ENCODE results near the gene GNA14. TPM values are rescaled to one million over a fixed set of nuclear protein-coding genes. Genes with fewer than 3 reads are reported as not detected.
"Not testable (repeated sequence)": the region's sequence is repeated elsewhere in the genome, so short reads cannot be mapped to it uniquely, and the experiment has no call there.

Gene GNA14
- total and polyA plus RNA-seq, 2 donors = 8.8 to 17.6 TPM

DNA sequence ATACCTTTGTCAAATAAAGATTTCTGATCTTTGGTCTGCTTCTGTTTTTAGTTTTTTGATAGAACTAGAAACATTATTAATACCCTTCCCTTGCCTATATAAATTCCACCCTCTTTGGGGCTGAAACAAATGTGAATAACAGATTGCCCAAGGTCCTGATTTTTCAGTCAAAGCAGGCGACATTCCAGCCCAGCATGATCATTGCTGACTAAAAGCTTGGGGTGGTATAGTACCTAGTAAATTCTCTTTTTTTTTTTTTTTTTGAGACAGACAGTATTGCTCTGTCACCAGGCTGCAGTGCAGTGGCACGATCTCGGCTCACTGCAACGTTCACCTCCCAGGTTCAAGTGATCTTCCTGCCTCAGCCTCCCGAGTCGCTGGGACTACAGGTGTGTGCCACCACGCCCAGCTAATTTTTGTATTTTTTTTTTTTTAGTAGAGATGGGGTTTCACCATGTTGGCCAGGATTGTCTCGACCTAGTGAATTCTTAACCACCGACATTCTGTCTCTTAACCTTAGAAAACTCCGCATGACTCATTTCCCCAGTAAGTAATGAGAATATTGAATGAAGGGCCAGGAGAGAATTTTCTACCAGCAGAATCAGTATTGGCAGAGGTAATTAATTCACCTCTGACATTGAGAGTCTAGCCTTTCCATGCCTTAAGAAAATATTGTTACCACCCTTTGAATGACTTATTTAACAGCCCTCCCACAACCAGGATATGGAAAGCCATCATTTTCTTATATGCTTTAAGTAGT is 226.4 kb downstream of the GNA14 start:
- no peak overlapping the region for H3K27ac ChIP-seq (ENCODE audit: low read depth)
- no peaks in the 10 kb centered on the region for H3K4me1 ChIP-seq (ENCODE audit: insufficient read depth)
- H3K36me3 ChIP-seq (ENCODE audit: insufficient read depth) = no peaks in the 10 kb centered on the region
- H3K4me3 ChIP-seq (ENCODE audit: low read depth, low read length) = no peak overlapping the region
- WGBS = 94% methylated on average over 10 of the region's 10 CpGs
- DNase-seq (ENCODE audit: extremely low spot score) = no peak

DNA sequence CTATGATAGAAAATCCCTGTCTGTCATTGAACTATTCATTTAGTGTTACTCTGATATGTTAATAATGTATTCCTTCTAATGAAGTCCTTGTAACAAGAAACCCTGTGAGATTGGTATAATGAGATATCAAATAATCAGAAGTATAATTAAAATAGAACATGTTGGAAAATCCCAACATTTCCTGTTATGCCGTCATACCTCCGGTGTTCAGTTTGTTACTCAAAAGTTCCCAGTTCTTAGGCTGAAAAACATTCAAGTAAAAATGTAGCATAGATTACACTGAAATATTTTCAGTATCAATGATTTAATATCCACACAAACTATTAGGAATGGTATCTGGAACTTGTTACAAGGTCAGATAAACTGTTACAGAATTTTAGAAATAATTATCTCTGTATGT is 227.5 kb downstream of the GNA14 start:
- Histone ChIP-seq H3K4me3 (ENCODE audit: low read depth, low read length) (no peak overlapping the region), H3K27ac (ENCODE audit: low read depth) (no peak overlapping the region), H3K36me3 (ENCODE audit: insufficient read depth) (no peaks in the 10 kb centered on the region), H3K4me1 (ENCODE audit: insufficient read depth) (no peaks in the 10 kb centered on the region)
- DNase-seq (ENCODE audit: extremely low spot score) = no peak
- WGBS = 58% methylated on average over 2 of the region's 2 CpGs

DNA sequence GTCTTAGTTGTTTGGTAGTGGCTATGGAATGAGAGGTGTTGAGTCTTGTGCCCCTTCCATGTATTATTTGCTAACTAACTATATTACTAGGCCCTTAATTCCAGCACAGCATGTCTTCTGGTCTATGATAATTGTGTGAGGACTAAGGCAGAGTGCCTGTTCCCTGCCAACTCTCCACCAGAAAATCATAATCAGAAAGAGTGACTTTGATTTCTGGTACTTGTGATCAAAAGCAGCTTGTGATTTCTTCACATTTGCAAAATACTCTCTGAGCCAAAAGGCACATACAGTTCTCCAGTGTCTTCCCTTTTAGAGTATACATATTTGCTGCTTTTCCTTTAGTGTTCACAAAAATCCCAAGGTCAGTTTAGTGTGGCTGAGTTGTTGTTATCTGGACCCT is 229.9 kb downstream of the GNA14 start:
- Histone ChIP-seq H3K36me3 (ENCODE audit: insufficient read depth) (peaks cover 1% of the 10 kb centered on the region), H3K27ac (ENCODE audit: low read depth) (no peak overlapping the region), H3K4me3 (ENCODE audit: low read depth, low read length) (no peak overlapping the region), H3K4me1 (ENCODE audit: insufficient read depth) (no peaks in the 10 kb centered on the region)
- no peak for DNase-seq (ENCODE audit: extremely low spot score)

DNA sequence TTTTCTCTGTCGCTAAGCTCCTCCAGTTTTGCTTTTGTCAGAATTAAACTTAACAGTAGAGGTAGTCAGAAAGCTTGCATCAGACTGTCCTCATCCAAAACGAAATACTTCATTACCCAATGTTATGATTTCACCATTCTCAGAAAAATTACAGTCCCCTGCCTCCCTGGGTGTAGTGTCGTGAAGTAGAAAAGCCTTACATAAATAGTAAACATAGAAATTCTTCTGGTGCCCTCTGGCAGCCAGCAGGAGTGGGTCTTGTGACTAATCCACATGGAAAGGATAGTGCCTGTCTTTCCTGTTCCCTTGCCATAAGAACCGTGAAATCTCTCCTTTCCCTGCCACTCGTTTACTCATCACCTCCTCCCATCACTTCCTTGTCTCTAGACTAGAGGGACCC is 230.6 kb downstream of the GNA14 start:
- Histone ChIP-seq H3K4me3 (ENCODE audit: low read depth, low read length) (no peak overlapping the region), H3K27ac (ENCODE audit: low read depth) (no peak overlapping the region), H3K4me1 (ENCODE audit: insufficient read depth) (no peaks in the 10 kb centered on the region), H3K36me3 (ENCODE audit: insufficient read depth) (peaks cover 1% of the 10 kb centered on the region)
- no peak for DNase-seq (ENCODE audit: extremely low spot score)
- WGBS = 47% methylated on average over 5 of the region's 5 CpGs

DNA sequence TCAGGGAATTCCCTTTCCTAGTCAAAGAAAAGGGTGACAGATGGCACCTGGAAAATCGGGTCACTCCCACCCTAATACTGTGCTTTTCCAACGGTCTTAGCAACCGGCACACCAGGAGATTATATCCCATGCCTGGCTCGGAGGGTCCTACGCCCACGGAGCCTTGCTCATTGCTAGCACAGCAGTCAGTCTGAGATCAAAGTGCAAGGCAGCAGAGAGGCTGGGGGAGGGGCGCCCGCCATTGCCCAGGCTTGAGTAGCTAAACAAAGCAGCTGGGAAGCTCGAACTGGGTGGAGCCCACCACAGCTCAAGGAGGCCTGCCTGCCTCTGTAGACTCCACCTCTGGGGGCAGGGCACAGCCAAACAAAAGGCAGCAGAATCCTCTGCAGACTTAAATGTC is 239.6 kb downstream of the GNA14 start:
- not testable (repeated sequence) for H3K36me3 ChIP-seq (ENCODE audit: insufficient read depth); H3K27ac ChIP-seq (ENCODE audit: low read depth); DNase-seq (ENCODE audit: extremely low spot score); H3K4me1 ChIP-seq (ENCODE audit: insufficient read depth); H3K4me3 ChIP-seq (ENCODE audit: low read depth, low read length)
- WGBS = 92% methylated on average over 9 of the region's 9 CpGs

DNA sequence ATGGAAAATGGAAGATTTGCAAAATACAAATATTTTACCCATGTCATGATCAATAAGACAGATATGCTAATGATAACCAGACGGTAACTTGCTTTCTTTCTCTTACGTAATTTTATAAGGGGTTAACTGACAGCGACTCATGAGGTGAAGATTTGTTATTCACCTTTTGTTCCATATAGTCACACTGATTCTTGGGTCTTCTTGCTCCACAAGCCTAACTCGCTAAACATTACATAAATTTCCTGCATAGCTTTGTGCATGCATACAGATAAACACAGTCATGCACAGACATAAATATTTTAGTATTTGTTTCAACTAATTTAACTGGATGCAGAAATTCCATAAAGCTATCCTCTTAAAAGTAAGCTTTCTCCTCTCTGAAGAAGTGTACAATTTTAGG is 244.9 kb downstream of the GNA14 start:
- 64% methylated on average over 4 of the region's 4 CpGs for WGBS
- Histone ChIP-seq H3K36me3 (ENCODE audit: insufficient read depth) (no peaks in the 10 kb centered on the region), H3K4me3 (ENCODE audit: low read depth, low read length) (no peak overlapping the region), H3K27ac (ENCODE audit: low read depth) (no peak overlapping the region), H3K4me1 (ENCODE audit: insufficient read depth) (no peaks in the 10 kb centered on the region)
- no peak for DNase-seq (ENCODE audit: extremely low spot score)

DNA sequence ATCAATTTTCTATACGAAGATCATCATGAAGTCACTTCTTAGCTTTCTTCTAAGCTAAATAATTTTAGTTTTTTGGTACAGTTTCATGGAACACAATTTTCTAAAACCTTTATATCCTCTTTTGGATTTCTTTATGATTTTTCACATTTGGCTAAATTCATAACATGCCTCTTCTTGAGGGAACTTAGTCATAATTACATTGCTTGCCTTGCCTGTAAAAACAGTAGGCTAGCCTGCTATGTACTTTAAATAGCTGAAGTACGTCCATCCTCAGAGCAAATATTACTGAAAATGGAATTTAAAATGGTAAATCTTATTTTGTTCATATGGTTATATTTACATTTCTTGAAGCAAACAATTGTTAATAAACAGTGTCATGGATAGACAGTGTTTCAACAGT is 245.8 kb downstream of the GNA14 start:
- 72% methylated on average over 2 of the region's 2 CpGs for WGBS
- no peaks in the 10 kb centered on the region for H3K36me3 ChIP-seq (ENCODE audit: insufficient read depth)

DNA sequence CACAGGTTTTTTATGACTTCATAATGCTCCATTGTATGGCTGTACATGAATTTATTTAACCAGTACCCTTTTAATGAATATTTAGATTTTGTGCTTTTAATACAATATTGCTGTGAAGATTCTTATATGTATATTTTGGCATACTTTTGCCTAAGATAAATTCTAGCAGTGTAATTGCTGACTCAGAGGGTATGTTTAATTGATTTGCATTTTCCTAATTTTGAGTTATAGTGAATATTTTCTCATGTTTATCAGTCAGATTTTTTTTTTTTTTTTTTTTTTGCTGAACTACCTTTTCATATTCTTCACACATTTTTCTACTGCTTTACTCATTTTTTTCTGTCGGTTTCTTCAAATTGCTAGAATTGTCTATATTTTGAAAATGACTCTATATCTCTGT is 248.2 kb downstream of the GNA14 start:
- H3K27ac ChIP-seq (ENCODE audit: low read depth) = no peak overlapping the region
- H3K4me3 ChIP-seq (ENCODE audit: low read depth, low read length) = no peak overlapping the region
- 99% methylated on average over 1 of the region's 1 CpG for WGBS
- DNase-seq (ENCODE audit: extremely low spot score) = no peak
- no peaks in the 10 kb centered on the region for H3K4me1 ChIP-seq (ENCODE audit: insufficient read depth)
- no peaks in the 10 kb centered on the region for H3K36me3 ChIP-seq (ENCODE audit: insufficient read depth)

More for the DNA sequence above, 245.8 kb downstream of the GNA14 start:
- Histone ChIP-seq H3K4me3 (ENCODE audit: low read depth, low read length) (no peak overlapping the region), H3K4me1 (ENCODE audit: insufficient read depth) (no peaks in the 10 kb centered on the region), H3K27ac (ENCODE audit: low read depth) (no peak overlapping the region)
- DNase-seq (ENCODE audit: extremely low spot score) = no peak

DNA sequence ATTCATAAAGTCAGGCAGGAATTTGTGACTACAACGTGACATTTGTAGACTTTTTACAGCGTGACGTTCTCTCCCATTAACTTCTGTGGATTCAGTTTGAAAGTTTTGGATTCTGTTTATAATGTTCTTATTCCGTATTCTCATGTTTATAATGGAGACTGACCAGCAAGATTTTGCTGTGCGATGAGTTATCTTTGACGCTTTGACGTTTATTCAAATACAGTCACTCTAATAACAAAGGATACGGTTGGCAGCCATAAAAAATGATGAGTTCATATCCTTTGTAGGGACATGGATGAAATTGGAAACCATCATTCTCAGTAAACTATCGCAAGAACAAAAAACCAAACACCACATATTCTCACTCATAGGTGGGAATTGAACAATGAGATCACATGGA is 249.5 kb downstream of the GNA14 start:
- WGBS = 53% methylated on average over 9 of the region's 9 CpGs
- not testable (repeated sequence) for H3K4me1 ChIP-seq (ENCODE audit: insufficient read depth); DNase-seq (ENCODE audit: extremely low spot score); H3K36me3 ChIP-seq (ENCODE audit: insufficient read depth); H3K4me3 ChIP-seq (ENCODE audit: low read depth, low read length); H3K27ac ChIP-seq (ENCODE audit: low read depth)

DNA sequence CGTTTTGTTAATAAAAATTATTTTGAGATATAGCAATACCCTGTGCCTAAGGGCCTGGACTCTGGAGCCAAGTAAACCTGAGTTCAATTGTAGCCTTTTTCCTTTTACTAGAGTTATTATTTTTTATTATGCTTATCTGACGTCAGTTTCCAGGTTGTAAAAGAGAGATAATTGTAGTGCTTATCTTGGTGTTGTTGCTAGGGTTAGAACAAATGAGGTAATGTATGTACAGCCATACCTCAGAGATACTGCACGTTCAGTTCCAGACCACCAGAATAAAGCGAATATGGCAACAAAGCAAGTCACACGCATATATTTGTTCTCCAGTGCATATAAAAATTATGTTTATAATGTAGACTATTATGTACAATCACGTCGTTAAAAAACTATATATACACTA is 255.8 kb downstream of the GNA14 start:
- no peak overlapping the region for H3K4me3 ChIP-seq (ENCODE audit: low read depth, low read length)
- no peak for DNase-seq (ENCODE audit: extremely low spot score)
- no peak overlapping the region for H3K27ac ChIP-seq (ENCODE audit: low read depth)
- no peaks in the 10 kb centered on the region for H3K4me1 ChIP-seq (ENCODE audit: insufficient read depth)
- H3K36me3 ChIP-seq (ENCODE audit: insufficient read depth) = no peaks in the 10 kb centered on the region
- 74% methylated on average over 7 of the region's 7 CpGs for WGBS

DNA sequence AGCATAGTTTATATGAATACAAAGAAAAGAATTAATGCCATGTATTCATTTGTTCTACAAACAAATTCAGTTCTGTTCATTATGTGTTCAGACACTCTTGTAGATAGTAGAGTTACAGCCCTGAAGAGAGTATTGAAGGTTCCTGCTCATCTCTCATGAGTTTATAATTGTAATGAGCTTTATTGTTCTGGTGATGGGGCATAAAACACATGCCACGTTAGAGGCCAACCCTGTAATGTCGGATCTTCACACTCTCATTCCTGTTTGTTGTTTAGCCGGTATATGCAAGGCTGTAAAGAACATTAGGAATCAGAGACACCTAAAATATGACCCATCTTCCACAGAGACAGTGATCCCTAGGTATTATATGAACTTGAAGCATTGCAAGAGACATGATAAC is 256.3 kb downstream of the GNA14 start:
- Histone ChIP-seq H3K4me3 (ENCODE audit: low read depth, low read length) (no peak overlapping the region), H3K36me3 (ENCODE audit: insufficient read depth) (no peaks in the 10 kb centered on the region), H3K27ac (ENCODE audit: low read depth) (no peak overlapping the region), H3K4me1 (ENCODE audit: insufficient read depth) (no peaks in the 10 kb centered on the region)
- no peak for DNase-seq (ENCODE audit: extremely low spot score)
- 88% methylated on average over 3 of the region's 3 CpGs for WGBS

DNA sequence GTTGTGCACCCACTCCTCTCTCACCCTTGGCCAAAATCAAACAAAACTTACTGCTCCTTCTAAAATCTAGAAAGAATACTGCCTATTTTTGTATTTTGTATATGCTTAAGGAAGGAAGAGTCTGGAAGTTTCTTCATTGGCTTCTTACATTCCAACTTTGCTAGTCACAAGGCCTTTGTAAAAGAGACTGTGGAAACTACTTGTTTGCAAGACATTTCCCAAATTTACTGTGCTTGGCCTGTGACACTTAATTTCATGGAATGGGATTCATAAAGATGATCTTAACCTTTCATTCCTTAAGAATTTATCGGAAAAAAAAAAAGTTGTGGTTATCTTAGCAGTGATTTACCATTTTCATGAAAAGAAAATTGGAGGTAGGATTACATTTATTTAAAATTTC is 261.9 kb downstream of the GNA14 start:
- WGBS = 45% methylated on average over 1 of the region's 1 CpG
- Histone ChIP-seq H3K27ac (ENCODE audit: low read depth) (no peak overlapping the region), H3K4me3 (ENCODE audit: low read depth, low read length) (no peak overlapping the region), H3K36me3 (ENCODE audit: insufficient read depth) (peaks cover 2% of the 10 kb centered on the region), H3K4me1 (ENCODE audit: insufficient read depth) (no peaks in the 10 kb centered on the region)
- no peak for DNase-seq (ENCODE audit: extremely low spot score)

DNA sequence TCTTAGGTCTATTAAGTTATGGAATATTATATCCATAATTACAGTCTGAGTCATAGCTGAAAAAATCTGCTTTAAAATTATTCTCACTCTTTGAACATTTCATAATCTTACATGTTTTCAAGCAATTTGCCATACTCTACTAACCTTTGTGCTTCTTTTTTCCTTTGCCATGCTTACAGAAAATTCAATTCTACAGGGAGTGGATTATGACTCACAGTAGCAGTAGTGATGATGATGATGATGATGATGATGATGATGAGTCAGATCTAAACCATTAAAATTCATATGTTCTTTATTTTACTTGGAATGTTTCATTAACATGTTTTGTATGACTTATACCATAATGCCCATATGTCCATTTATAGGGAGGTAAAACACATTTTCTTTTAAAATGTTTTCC is 263.7 kb downstream of the GNA14 start:
- H3K4me3 ChIP-seq (ENCODE audit: low read depth, low read length) = no peak overlapping the region
- no peak overlapping the region for H3K27ac ChIP-seq (ENCODE audit: low read depth)
- no peaks in the 10 kb centered on the region for H3K4me1 ChIP-seq (ENCODE audit: insufficient read depth)
- no peak for DNase-seq (ENCODE audit: extremely low spot score)
- H3K36me3 ChIP-seq (ENCODE audit: insufficient read depth) = peaks cover 2% of the 10 kb centered on the region

DNA sequence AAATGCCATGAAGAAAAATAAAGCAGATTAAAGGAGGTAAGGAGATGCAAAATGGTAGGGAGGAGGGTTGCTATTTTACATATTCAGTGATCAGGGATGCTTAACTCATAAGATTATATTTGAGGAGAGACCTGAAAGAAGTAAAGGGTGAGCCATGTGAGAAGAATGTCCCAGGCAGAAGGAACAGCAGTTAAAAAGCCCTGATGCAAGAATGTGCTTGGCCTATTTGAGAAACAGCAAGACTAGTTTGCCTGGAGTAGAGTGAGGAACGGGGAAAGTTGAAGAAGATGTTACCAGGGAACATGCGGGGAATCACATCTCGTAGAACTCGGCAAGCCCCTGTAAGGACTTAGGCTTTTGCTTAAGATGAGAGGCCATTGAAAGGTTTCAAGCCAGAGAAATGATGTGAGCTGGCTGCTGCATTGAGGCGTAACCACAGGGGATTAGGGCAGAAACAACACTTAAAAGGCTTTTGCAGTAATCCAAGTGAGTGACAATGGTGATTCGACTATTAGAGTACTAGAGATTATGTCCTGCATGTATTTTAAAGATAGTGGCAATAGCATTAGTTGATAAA is 272.1 kb downstream of the GNA14 start:
- no peaks in the 10 kb centered on the region for H3K4me1 ChIP-seq (ENCODE audit: insufficient read depth)

More for the DNA sequence above, 272.1 kb downstream of the GNA14 start:
- Histone ChIP-seq H3K4me3 (ENCODE audit: low read depth, low read length) (no peak overlapping the region), H3K36me3 (ENCODE audit: insufficient read depth) (no peaks in the 10 kb centered on the region), H3K27ac (ENCODE audit: low read depth) (no peak overlapping the region)
- WGBS = 90% methylated on average over 6 of the region's 6 CpGs
- DNase-seq (ENCODE audit: extremely low spot score) = no peak

Measured in urinary bladder (tissue), 4 donors.